Measurements from ENCODE around the gene CPEB4.

CPEB4 gene

GRCh38 chr5:173858670-173859407 lies 29.3 kb upstream of the CPEB4 start:
- no peak for DNase-seq (ENCODE audit: low read depth in 3 of 3, low spot score in 1 of 3)

- no peak for DNase-seq (ENCODE audit: low read depth in 3 of 3, low spot score in 1 of 3)
These were observed 28.6 kb upstream of the CPEB4 start for GRCh38 chr5:173859408-173860159.

- no peak for DNase-seq (ENCODE audit: low read depth in 3 of 3, low spot score in 1 of 3)
These were observed 26.1 kb upstream of the CPEB4 start for GRCh38 chr5:173862047-173862477.

- DNase-seq (ENCODE audit: low read depth in 3 of 3, low spot score in 1 of 3) = no peak
These were observed 24.8 kb upstream of the CPEB4 start for GRCh38 chr5:173863359-173863758.

GRCh38 chr5:173864126-173865050 lies 23.8 kb upstream of the CPEB4 start:
- no peak for DNase-seq (ENCODE audit: low read depth in 3 of 3, low spot score in 1 of 3)

- DNase-seq (ENCODE audit: low read depth in 3 of 3, low spot score in 1 of 3) = no peak
These were observed 21.8 kb upstream of the CPEB4 start for GRCh38 chr5:173866243-173866857.

- no peak for DNase-seq (ENCODE audit: low read depth in 3 of 3, low spot score in 1 of 3)
These were observed 21.1 kb upstream of the CPEB4 start for GRCh38 chr5:173866858-173867679.

- DNase-seq (ENCODE audit: low read depth in 3 of 3, low spot score in 1 of 3) = no peak
These were observed 19.9 kb upstream of the CPEB4 start for GRCh38 chr5:173868096-173868880.

- DNase-seq (ENCODE audit: low read depth in 3 of 3, low spot score in 1 of 3) = no peak
These were observed 18.8 kb upstream of the CPEB4 start for GRCh38 chr5:173869316-173869715.

GRCh38 chr5:173872957-173873305 lies 15.2 kb upstream of the CPEB4 start:
- DNase-seq (ENCODE audit: low read depth in 3 of 3, low spot score in 1 of 3) = no peak

GRCh38 chr5:173873306-173873922 lies 14.7 kb upstream of the CPEB4 start:
- no peak for DNase-seq (ENCODE audit: low read depth in 3 of 3, low spot score in 1 of 3)

- no peak for DNase-seq (ENCODE audit: low read depth in 3 of 3, low spot score in 1 of 3)
These were observed 13.0 kb upstream of the CPEB4 start for GRCh38 chr5:173875189-173875588.

GRCh38 chr5:173878224-173878967 lies 9.8 kb upstream of the CPEB4 start:
- DNase-seq (ENCODE audit: low read depth in 3 of 3, low spot score in 1 of 3) = no peak

GRCh38 chr5:173880306-173880985 lies 7.7 kb upstream of the CPEB4 start:
- DNase-seq (ENCODE audit: low read depth in 3 of 3, low spot score in 1 of 3) = no peak

GRCh38 chr5:173881811-173882575 lies 6.2 kb upstream of the CPEB4 start:
- no peak for DNase-seq (ENCODE audit: low read depth in 3 of 3, low spot score in 1 of 3)

- DNase-seq (ENCODE audit: low read depth in 3 of 3, low spot score in 1 of 3) = no peak
These were observed 5.5 kb upstream of the CPEB4 start for GRCh38 chr5:173882632-173883031.

GRCh38 chr5:173883347-173883924 lies 4.7 kb upstream of the CPEB4 start:
- no peak for DNase-seq (ENCODE audit: low read depth in 3 of 3, low spot score in 1 of 3)
